GM19438 (cell line): ENCODE measurements around the gene PVALEF.

Experiments
- ATAC-seq: cut with Tn5 transposase; IDR thresholded peaks from one replicate; pipeline ENCODE4 v1.9.1; 2021; ENCODE audit warnings: low read depth; ENCODE audit not compliant: unreplicated experiment

The PVALEF gene

GRCh38 chr17:81194225-81194760, 29.0 kb downstream of the PVALEF start:
- ATAC-seq, result no peak

- ATAC-seq, result no peak
These were observed 29.9 kb downstream of the PVALEF start for GRCh38 chr17:81194941-81195901.

GRCh38 chr17:81195941-81196495, 30.7 kb downstream of the PVALEF start:
- no peak for ATAC-seq

GRCh38 chr17:81196505-81197408, 31.4 kb downstream of the PVALEF start:
- no peak for ATAC-seq

- no peak for ATAC-seq
These were observed 32.1 kb downstream of the PVALEF start for GRCh38 chr17:81197409-81197795.

- no peak for ATAC-seq
These were observed 32.7 kb downstream of the PVALEF start for GRCh38 chr17:81197831-81198490.

GRCh38 chr17:81198826-81199481, 33.6 kb downstream of the PVALEF start:
- ATAC-seq, result no peak

- no peak for ATAC-seq
These were observed 34.1 kb downstream of the PVALEF start for GRCh38 chr17:81199482-81199830.

GRCh38 chr17:81200201-81200600, 34.9 kb downstream of the PVALEF start:
- no peak for ATAC-seq

- no peak for ATAC-seq
These were observed 35.6 kb downstream of the PVALEF start for GRCh38 chr17:81200695-81201580.

- ATAC-seq, result no peak
These were observed 37.0 kb downstream of the PVALEF start for GRCh38 chr17:81202318-81202717.

GRCh38 chr17:81203136-81203535, 37.8 kb downstream of the PVALEF start:
- ATAC-seq, result no peak

- ATAC-seq, result no peak
These were observed 39.3 kb downstream of the PVALEF start for GRCh38 chr17:81204578-81204977.

- ATAC-seq, result no peak
These were observed 40.9 kb downstream of the PVALEF start for GRCh38 chr17:81206166-81206565.

- no peak for ATAC-seq
These were observed 41.4 kb downstream of the PVALEF start for GRCh38 chr17:81206657-81207056.

GRCh38 chr17:81207610-81208581, 42.6 kb downstream of the PVALEF start:
- ATAC-seq, result no peak

GRCh38 chr17:81208651-81209050, 43.3 kb downstream of the PVALEF start:
- ATAC-seq, result no peak

GRCh38 chr17:81209141-81209540, 43.8 kb downstream of the PVALEF start:
- no peak for ATAC-seq
